CD4-positive, alpha-beta T cell treated with Interleukin-10 for 1 hour (primary cell): ENCODE measurements around the gene NR1D1.

Source experiments
- DNase-seq: peaks from one replicate; pipeline ENCODE4 v3.0.0-alpha.2; 2020

NR1D1 gene

DNA sequence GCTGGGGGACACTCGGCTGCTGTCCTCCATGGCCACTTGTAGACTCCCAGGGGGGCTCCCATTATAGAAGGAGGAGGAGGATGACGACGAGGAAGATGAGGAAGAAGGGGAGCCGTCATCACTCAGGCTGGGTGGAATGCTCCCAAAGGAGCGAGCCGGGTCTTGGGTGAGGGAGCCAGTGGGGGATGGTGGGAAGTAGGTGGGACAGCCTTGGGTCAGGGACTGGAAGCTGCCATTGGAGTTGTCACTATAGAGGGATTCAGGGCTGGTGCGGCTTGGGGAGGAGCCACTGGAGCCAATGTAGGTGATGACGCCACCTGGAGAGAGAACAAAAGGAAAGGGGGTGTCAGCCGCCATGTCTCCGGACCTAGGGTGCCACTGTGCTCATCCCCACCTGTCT lies 3.3 kb downstream of the NR1D1 start:
- DNase-seq = no peak

DNA sequence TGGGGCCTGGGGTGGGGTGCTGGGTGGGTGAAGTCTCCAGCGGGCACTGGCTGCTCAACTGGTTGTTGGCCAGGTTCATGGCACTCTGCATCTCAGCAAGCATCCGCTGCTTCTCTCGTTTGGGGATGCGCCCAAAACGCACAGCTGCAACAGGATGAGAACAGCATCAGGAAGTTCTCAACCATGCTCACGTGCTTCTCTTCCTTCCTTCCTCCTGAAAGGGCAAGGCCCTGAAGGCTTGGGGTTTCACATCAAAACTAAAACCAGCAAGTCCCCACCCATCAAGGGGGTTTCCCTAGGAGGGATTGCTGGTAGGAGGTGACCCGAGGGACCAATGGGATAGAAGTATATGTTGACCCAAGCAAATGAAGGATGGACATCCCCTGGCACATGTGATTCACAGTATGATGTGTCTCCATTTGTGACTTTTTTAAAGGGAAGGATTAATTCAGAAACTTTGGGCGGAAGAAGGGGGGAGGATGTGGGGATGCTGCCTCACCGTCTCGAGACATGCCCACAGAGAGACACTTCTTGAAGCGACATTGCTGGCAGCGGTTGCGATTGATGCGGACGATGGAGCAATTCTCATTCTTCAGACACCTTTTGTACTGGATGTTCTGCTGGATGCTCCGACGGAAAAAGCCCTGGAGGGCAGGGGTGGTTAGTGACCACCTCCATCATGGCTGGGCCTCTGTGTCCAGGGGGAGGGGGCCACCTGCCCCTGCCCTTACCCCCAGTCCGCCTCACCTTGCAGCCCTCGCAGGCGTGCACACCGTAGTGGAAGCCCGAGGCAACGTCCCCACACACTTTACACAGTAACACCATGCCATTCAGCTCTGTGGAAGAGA lies 4.2 kb downstream of the NR1D1 start:
- DNase-seq = peak; percentile 97

DNA sequence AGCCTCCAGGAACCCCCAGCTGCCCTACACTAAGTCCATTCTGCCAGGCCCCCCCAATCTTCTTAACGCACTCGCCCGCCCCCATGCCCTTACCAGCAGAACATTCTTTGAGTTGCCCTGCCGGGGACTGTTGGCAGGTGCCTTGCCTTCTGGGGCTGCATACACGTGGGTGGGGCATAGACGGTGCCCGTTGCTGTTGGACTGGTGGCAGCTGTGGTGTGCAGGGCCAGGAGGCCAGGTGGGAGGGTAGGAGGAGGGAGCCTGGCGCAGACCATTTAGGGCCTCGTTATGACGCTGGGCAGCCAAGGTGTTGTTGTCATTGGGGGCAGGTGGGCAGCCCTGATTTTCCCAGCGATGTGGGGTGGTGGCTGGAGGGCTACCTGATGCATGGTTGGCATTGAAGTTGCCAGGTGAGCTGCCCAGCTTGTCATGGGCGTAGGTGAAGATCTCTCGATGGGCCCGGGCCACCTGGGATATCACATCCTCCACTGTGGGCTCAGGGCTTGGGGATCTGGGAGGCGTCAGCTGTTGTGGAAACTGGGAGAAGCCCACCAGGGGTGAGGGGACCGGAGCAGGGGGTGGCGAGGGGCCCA lies 4.9 kb downstream of the NR1D1 start:
- DNase-seq = no peak

DNA sequence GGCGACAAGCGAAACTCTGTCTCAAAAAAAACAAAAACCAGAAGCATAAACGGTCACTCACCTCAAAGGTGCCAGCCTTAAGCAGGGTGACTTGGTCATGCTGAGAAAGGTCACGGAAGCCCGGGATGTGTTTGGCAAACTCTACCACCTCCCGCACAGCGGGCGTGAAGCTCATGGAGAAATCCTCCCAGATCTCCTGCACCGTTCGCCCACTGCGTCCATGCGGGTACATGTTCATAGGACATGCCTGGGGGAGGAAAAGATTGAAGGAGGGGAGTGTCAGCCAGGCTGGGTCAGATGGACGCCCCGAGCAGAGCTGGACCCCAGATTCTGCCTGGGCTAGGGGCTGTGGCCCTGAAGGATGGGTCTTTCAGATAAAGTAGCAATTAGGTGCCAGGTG lies 5.5 kb downstream of the NR1D1 start:
- DNase-seq = no peak

DNA sequence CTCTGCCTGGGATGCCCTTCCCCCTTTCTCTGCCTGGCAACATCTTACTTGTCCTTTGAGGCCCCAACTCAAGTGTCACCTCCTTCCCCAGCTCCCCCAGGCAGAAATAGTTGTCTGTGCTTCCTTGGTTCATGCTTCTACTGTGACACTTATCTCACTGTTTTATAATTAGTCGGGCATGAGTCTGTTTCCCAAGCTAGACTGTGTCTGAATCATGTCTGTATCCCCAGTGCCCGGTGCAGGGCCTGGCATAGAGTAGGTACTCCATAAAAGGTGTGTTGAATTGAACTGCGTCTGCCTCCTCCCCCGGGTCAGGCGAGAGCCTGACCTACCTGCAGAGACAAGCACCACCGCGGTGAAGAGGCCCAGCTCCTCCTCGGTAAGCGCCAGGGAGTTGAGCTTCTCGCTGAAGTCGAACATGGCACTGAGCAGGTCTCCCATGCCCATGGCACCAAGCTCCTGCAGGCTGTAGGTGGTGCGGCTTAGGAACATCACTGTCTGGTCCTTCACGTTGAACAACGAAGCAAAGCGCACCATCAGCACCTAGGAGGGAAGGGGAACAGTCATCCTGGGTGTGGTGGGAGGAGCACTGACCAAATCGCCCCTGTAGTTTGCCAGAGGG lies 6.7 kb downstream of the NR1D1 start:
- DNase-seq = no peak

DNA sequence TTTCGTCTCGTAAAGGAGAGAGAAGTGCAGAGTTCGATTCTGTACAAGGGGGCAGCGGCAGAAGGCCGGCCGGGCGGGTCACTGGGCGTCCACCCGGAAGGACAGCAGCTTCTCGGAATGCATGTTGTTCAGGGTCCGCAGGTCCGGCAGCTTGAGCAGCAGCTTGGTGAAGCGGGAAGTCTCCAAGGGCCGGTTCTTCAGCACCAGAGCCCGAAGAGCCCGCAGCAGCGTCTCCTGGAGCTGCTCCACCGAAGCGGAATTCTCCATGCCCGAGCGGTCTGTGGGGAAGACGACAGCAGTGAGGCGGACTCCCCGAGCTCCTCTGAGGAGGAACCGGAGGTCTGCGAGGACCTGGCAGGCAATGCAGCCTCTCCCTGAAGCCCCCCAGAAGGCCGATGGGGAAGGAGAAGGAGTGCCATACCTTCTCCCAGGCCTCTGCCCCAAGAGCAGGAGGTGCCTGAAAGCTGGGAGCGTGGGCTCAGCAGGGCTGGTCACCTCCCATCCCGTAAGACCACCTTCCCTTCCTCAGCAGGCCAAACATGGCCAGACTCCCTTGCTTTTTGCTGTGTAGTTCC lies 7.3 kb downstream of the NR1D1 start:
- DNase-seq = no peak

DNA sequence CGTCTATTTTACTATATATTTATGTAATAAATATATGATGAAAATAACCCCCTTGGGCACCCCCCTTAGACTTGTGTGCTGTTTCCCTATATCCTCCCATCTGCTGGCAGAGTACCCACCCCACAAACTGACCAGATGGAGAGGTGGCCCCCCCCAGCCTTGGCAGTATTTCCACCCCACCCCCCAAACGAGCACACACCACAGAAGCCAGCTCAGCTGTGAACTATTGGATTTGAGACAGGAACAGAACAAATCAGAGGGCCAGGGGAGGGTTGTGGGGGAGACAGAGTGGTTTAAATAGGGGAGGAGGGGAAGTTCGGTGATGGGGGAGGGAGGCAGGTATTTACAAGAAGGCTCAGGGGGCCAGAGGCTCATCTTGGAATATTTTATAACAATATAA lies 7.8 kb downstream of the NR1D1 start:
- no peak for DNase-seq

DNA sequence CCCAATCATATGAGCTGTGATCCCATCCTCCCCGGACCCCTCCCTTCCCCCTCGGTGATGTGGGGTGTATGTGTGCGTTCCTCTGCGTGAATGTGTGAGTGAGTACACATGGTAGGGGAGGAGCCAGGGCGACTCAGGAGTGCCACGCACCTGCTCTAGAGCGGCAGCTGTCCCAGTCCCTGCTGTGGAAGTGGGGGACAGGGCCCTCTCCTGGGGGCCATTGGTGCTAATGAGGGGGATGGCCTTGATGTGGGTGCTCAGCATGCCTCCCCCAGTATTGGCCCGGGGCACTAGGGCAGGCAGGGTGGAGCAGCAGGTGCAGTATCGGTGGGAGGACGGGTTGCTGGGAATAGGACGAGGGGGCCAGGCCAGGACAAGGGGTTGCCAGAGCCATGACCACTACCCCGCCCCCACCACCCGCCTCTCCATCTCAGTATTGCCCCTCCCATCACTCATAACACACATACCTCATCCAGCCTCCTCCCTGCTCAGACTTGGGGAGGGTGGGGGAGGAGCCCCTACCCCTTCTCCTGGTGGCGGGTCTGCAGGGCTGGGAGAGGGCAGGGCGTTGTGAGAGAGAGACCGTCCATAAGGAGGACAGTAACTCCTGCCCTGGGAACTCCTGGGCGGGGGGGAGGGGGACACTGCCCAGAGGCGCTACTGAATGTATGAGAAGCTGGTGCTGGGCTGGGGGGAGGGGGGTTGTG lies 8.5 kb downstream of the NR1D1 start:
- DNase-seq = no peak

DNA sequence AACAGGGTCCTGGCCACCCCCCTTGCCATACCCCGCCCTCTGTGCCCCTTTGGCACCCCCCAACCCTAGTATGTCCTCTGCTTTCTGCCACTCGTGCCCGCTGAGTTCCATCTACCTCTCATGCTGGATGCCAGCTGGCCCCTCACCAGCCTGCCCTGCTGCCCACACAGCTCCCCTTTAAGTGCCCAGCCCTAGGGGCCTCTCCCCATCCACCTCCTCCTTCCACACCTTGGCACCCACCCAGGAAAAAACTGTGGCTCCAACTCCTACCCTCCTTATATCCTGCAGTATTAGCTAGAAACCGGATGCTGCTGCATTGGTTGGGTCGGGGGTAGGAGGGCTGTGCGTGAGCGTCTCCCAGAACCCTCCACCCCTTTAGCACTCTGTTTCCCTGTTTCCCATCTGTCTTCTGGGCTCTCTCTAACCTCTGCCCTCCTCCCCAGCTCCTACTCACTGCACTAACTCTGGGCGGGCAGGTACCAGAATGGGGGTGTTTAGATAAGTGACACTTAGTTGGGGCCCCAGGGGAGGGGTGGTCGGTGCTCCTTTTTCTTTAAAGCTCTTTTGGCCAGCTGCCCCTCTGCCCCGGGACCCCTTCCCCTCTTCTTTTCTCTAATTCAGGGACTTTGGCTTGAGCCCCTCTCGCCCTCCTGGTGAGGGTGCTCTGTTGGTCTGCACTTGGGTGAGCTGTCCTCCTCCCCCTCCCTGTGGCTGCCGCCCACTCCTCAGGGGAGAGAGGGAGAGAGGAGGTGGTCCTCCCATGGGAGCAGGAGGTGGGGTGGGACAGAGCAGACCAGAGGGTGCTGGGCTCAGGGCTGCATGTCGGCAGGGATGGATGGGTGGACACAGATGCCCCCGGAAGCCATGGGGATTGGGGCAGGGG lies 9.9 kb downstream of the NR1D1 start:
- DNase-seq = no peak

DNA sequence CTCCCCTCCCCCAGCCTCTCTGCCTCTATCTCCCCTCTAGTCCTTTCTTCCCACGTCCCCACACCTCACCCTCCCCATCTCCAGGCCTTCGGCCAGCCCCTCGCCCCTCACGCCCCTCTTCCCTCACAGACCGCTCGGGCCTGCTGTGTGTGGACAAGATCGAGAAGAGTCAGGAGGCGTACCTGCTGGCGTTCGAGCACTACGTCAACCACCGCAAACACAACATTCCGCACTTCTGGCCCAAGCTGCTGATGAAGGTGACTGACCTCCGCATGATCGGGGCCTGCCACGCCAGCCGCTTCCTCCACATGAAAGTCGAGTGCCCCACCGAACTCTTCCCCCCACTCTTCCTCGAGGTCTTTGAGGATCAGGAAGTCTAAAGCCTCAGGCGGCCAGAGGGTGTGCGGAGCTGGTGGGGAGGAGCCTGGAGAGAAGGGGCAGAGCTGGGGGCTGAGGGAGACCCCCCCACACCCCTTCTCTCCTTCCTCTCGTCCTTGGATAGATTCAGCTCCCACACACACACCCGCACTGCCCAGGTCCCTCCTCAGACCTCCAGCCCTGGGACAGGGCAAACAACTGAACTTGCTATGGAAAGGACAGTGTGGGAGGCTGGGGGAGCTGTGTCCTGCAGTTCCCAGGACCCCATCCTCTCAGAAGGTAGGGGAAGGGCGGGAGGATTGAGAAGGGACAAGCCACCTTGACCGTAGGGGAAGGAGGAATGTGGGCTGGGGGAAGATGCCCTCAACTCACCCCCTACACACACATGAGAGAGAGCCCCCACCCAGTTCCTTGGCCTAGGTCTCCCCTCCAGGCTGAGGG lies 11.1 kb downstream of the NR1D1 start:
- DNase-seq = no peak

DNA sequence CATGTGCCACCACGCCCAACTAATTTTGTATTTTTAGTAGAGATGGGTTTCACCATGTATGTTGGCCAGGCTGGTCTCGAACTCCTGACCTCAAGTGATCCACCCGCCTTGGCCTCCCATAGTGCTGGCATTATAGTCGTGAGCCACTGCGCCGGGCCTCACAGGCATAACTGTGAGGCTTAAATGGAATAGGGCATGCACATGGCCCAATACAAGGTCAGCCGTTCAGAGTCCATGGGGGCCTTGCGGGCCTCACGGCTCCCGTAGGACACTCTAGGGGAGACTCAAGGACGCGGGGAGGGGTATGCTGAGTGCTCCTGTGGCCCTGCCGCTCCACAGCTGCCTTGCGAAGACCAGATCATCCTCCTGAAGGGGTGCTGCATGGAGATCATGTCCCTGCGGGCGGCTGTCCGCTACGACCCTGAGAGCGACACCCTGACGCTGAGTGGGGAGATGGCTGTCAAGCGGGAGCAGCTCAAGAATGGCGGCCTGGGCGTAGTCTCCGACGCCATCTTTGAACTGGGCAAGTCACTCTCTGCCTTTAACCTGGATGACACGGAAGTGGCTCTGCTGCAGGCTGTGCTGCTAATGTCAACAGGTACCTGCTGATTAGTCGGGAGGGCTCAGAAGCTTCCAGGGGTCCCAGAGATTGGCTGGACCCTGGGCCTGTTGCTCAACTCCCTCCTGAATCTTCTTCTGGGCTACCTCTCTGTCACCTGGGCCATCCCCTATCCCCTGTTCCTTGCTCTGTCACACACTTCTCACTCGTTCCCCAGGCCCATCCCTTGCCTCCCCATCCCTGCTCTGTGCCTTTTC lies 12.3 kb downstream of the NR1D1 start:
- no peak for DNase-seq

DNA sequence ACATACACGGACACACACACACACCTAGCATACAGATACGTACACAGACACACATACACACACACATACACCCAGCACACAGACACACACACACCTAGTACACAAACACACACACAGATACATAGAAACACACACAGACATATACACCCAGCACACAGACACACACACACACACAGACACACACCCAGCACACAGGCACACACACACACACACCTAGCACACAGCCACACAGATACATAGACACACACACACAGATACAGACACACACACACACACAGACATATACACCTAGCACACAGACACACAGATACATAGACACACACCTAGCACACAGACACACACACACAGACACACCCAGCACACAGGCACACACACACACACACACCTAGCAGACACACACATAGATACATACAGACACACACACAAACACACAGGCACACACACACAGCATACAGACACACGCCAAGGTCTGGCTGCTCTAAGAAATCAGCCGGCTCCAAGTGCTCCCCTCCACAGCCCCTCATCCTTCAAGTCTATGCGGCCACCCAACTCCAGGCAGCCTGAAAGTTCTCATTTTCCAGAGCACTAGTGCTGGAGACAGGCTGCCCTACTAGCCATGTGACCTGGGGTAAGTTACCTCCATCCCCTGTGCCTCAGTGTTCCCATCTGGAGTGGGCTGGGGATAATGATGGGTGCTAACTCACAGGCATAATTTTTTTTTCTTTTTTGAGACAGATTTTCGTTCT lies 13.2 kb downstream of the NR1D1 start:
- no peak for DNase-seq

DNA sequence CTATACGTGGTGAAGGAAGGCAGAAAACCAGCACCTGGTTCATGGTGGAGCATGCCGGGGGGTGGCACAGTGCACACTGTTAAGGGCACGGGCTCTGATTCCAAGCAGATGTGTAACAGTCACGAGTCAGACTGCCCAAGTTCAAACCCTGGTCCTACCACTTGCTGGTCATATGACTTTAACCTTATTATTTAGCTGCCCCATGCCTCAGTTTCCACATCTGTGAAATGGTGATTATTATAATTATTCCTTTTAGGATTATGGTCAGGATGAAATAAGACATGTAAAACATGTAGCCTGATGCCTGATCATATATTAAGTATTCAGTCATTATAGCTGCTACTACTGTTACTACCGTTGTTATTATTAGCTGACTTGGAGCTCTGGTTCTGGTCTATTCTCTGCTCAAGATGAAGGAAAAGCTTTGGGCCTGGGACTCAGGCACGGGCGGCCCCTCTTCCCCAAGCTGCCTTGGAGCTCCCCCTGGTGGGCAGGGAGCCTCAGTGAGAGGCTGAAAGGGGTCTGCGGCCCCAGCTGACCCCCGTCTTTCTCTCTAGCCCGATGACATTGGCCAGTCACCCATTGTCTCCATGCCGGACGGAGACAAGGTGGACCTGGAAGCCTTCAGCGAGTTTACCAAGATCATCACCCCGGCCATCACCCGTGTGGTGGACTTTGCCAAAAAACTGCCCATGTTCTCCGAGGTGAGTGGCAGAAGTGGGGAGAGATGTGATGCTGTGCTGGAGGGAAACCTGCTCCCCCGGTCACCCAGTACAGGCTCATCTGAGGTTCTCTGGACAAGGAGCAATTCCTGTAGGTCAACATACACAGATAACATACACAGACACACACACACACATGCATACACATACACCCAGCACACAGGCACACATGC lies 14.0 kb downstream of the NR1D1 start:
- DNase-seq = peak; percentile 69

DNA sequence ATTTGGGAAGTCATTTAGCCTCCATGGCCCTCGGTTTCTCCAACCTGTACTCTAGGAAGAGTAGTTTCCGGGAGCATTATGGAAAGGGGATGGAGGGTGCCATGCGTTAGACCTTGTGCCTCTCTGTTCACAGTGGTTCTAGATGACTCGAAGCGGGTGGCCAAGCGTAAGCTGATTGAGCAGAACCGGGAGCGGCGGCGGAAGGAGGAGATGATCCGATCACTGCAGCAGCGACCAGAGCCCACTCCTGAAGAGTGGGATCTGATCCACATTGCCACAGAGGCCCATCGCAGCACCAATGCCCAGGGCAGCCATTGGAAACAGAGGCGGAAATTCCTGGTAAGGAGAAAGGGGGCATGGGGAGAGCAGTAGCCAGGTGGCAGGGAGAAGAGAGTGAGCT lies 15.9 kb downstream of the NR1D1 start:
- DNase-seq = no peak

DNA sequence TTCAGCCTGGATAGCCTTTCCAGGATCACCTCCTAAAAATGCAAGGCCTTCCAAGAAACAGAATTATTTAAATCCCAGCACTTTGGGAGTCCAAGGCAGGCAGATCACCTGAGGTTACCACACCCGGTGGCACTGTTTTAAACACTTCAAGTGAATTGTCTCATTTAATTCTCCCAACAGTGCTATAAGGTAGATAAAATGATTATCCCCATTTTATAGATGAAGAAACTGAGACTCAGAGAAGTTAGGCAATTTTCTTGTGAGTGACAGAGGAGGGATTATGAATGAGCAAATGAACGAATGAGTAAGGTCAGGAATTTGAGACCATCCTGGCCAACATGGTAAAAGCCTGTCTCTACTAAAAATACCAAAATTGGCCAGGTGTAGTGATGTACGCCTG lies 20.8 kb downstream of the NR1D1 start:
- no peak for DNase-seq

DNA sequence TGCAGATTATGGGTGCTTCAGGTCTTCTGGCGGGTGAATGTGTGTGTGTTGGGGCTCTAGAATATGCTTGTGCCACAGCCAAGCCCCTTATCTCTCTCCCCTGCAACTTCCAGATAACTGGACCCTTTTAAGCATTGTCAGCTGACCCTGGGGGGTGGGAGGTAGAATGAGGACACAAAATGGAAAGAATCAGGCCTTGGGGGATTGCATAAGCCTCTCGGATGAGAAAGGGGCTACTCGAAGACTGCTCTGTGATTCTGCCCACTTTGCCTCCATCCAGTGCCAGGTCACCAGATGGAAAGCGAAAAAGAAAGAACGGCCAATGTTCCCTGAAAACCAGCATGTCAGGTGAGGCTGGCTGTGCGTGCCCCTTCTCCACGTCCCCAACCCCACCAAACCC lies 23.8 kb downstream of the NR1D1 start:
- no peak for DNase-seq

DNA sequence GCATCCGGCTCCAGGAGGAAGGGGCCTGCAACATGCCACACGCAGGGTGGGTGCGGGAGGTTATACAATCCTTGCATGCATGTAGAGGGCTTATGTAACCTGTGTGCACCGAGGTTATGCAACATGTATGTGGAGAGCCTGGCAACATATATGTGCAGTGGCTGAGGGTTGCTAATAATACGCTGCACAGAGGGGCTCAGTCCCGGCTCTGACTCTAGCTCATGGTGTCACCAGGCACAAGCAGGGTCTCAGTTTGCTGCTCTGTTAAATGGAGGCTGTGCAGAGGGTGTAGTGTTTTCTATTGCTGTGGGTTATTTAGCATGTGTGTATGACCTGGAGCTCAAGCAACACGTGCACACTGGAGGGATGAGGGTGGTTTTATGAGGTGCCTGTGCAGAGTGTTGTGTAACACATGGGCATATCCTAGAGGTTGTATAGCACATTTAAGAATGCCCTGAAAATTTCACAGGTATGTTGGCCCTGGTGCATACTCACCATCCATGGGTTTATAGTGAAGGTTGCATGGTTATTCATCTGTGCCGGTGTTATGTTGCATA lies 24.4 kb downstream of the NR1D1 start:
- DNase-seq = no peak
